IMR-90 (cell line): Measurements from ENCODE around the gene PTP4A2. TPM values are rescaled to one million over a fixed set of nuclear protein-coding genes. Genes with fewer than 3 reads are reported as not detected.

Source experiments
- ATAC-seq: fragments of 200-7000 bp; cut with Tn5 transposase; 2 replicates; pipeline ENCODE4 v1.9.1; 2020; ENCODE audit warnings: low read depth, mild to moderate bottlenecking, moderate library complexity
- BruUV-seq: library from RNA; stranded (reverse); fragments of 400-500 nt; replicated peaks from 2 replicates; lab custom pipeline; 2021; lab: Mats Ljungman, UMichigan
- CTCF ChIA-PET: fragments of 300-600 bp; formaldehyde crosslinking; extraction: SDS; loops from one replicate; lab custom pipeline; 2021; ENCODE audit warnings: antibody characterized with exemption; lab: Yijun Ruan, JAX
- POLR2A ChIA-PET: fragments of 300-600 bp; sonication (Branson Sonifier 250); formaldehyde crosslinking; loops from one replicate; lab custom pipeline; 2022; ENCODE audit warnings: antibody characterized with exemption; ENCODE audit not compliant: unreplicated experiment; lab: Charles Lee
- DNase-seq: peaks from one replicate; pipeline ENCODE4 v3.0.0; 2013
- H2AFZ ChIP-seq: replicated peaks from 2 replicates; pipeline ENCODE3; 2013; ENCODE audit warnings: low read length, mild to moderate bottlenecking; ENCODE audit not compliant: poor library complexity
- H2AK5ac ChIP-seq: 2 replicates; pipeline ENCODE4 v1.6.1; 2013; ENCODE audit warnings: low read depth, low read length, inconsistent platforms
- H2AK9ac ChIP-seq: replicated peaks from 2 replicates; pipeline ENCODE3; 2013; ENCODE audit warnings: mild to moderate bottlenecking, low read depth, low read length, moderate library complexity; ENCODE audit not compliant: poor library complexity
- H2BK120ac ChIP-seq: 2 replicates; pipeline ENCODE4 v1.6.1; 2013; ENCODE audit warnings: low read depth, low read length, inconsistent platforms
- H2BK15ac ChIP-seq: 3 replicates; pipeline ENCODE4 v1.6.1; 2013; ENCODE audit warnings: low read depth, low read length, inconsistent platforms
- H2BK20ac ChIP-seq: 2 replicates; pipeline ENCODE4 v1.6.1; 2013; ENCODE audit warnings: low read depth, mild to moderate bottlenecking, inconsistent platforms, low read length, moderate library complexity
- H2BK5ac ChIP-seq: 2 replicates; pipeline ENCODE4 v1.6.1; 2013; ENCODE audit warnings: mild to moderate bottlenecking, low read depth, low read length, inconsistent platforms; ENCODE audit not compliant: poor library complexity, severe bottlenecking
- H3K14ac ChIP-seq: replicated peaks from 2 replicates; pipeline ENCODE4 v1.6.1; 2013; ENCODE audit warnings: low read depth, low read length, inconsistent platforms
- H3K18ac ChIP-seq: 2 replicates; pipeline ENCODE4 v1.6.1; 2013; ENCODE audit warnings: low read depth, low read length, control low read depth
- H3K23ac ChIP-seq: 2 replicates; pipeline ENCODE4 v1.6.1; 2013; ENCODE audit warnings: low read depth, low read length, inconsistent platforms
- H3K27ac ChIP-seq: 2 replicates; pipeline ENCODE4 v1.5.1; 2013; ENCODE audit warnings: mild to moderate bottlenecking, control low read depth, low read length; ENCODE audit not compliant: insufficient read depth
- H3K27me3 ChIP-seq: 2 replicates; pipeline ENCODE4 v1.6.1; 2013; ENCODE audit warnings: low read length; ENCODE audit not compliant: control insufficient read depth, insufficient read depth
- H3K36me3 ChIP-seq: 2 replicates; pipeline ENCODE4 v1.6.1; 2013; ENCODE audit warnings: low read length, mixed read lengths; ENCODE audit not compliant: control insufficient read depth, insufficient read depth
- H3K4ac ChIP-seq: 2 replicates; pipeline ENCODE4 v1.6.1; 2013; ENCODE audit warnings: low read depth, low read length, inconsistent platforms
- H3K4me1 ChIP-seq: 2 replicates; pipeline ENCODE4 v1.6.1; 2013; ENCODE audit warnings: low read length, mixed read lengths; ENCODE audit not compliant: control insufficient read depth, insufficient read depth
- H3K4me2 ChIP-seq: 2 replicates; pipeline ENCODE4 v1.6.1; 2013; ENCODE audit warnings: low read depth, mild to moderate bottlenecking, control low read depth, low read length, moderate library complexity
- H3K4me3 ChIP-seq: 2 replicates; pipeline ENCODE4 v1.5.1; 2013; ENCODE audit warnings: low read depth, mild to moderate bottlenecking, control low read depth, low read length, moderate library complexity; ENCODE audit not compliant: insufficient read depth
- H3K56ac ChIP-seq: 2 replicates; pipeline ENCODE4 v1.6.1; 2013; ENCODE audit warnings: low read length, inconsistent platforms; ENCODE audit not compliant: insufficient read depth; ENCODE audit errors: extremely low read depth
- H3K79me1 ChIP-seq, 2 experiments: 2 replicates each; pipeline ENCODE4 v1.6.1; 2013; ENCODE audit warnings: low read length in 2 of 2, inconsistent platforms in 1 of 2, low read depth in 1 of 2
- H3K9ac ChIP-seq: 2 replicates; pipeline ENCODE4 v1.6.1; 2013; ENCODE audit warnings: low read depth, low read length, control low read depth
- H3K9me1 ChIP-seq: 2 replicates; pipeline ENCODE4 v1.6.1; 2013; ENCODE audit warnings: low read length, inconsistent platforms; ENCODE audit not compliant: insufficient read depth
- H3K9me3 ChIP-seq: 2 replicates; pipeline ENCODE4 v1.6.1; 2013; ENCODE audit warnings: low read length; ENCODE audit not compliant: control insufficient read depth, insufficient read depth
- H4K20me1 ChIP-seq: 2 replicates; pipeline ENCODE4 v1.6.1; 2013; ENCODE audit warnings: low read length, inconsistent platforms; ENCODE audit not compliant: insufficient read depth
- H4K5ac ChIP-seq: 2 replicates; pipeline ENCODE4 v1.6.1; 2013; ENCODE audit warnings: mild to moderate bottlenecking, low read depth, low read length, control low read depth
- H4K8ac ChIP-seq, 2 experiments: 2 replicates each; pipeline ENCODE4 v1.6.1; 2013; ENCODE audit warnings: low read depth in 2 of 2, low read length in 2 of 2, control low read depth in 1 of 2, inconsistent platforms in 1 of 2
- H4K91ac ChIP-seq: 2 replicates; pipeline ENCODE4 v1.6.1; 2013; ENCODE audit warnings: low read depth, low read length, inconsistent platforms; ENCODE audit not compliant: insufficient read depth
- CEBPB ChIP-seq: IDR thresholded peaks from 2 replicates; pipeline ENCODE4 v1.6.1; 2012; ENCODE audit warnings: low read depth, low read length, improper control_type of control experiment
- MAFK ChIP-seq: IDR thresholded peaks from 2 replicates; pipeline ENCODE4 v1.6.1; 2012; ENCODE audit warnings: low read depth, low read length, improper control_type of control experiment
- NFE2L2 ChIP-seq: fragments of 150-350 bp; IDR thresholded peaks from 2 replicates; pipeline ENCODE4 v1.6.1; 2016; ENCODE audit warnings: low read depth, mild to moderate bottlenecking, low read length
- WGBS, 2 experiments: methylation state at CpG; one replicate each; pipeline versions ENCODE4 v1.1.5 to v1.1.7; 2013; ENCODE audit warnings: missing lambda C conversion rate in 2 of 2; ENCODE audit not compliant: insufficient read length in 1 of 2; ENCODE audit errors: extremely low coverage in 2 of 2; 5-methylcytosine and 5-hydroxymethylcytosine counted together
- dilution Hi-C: fragments of 300-500 bp; cut with HindIII; formaldehyde crosslinking; loops from one replicate; pipeline ENCODE4 v1.14.3; 2018; ENCODE audit warnings: low sequenced_read_pairs; ENCODE audit not compliant: unreplicated experiment
- in situ Hi-C: fragments of 300-500 bp; cut with MboI; formaldehyde crosslinking; loops from 3 replicates; pipeline ENCODE4 v1.14.3; 2019; ENCODE audit warnings: low sequenced_read_pairs, inconsistent platforms, mixed read lengths
- intact Hi-C: fragments of 100-400 bp; cut with micrococcal nuclease; formaldehyde crosslinking; loops from 2 replicates; pipeline ENCODE4 v1.10.0; 2022
- polyA plus RNA-seq, 3 experiments: library from polyadenylated mRNA; depleted of rRNA; stranded (reverse); fragments of >200 nt; gene quantifications; 2 replicates each; pipeline ENCODE4 v1.2.3, GENCODE V29; 2012; ENCODE audit warnings: low replicate concordance in 1 of 3
- total RNA-seq: library from RNA; depleted of rRNA; stranded (reverse); fragments of >200 nt; gene quantifications from 2 replicates; pipeline ENCODE4 v1.2.3, GENCODE V29; 2012
- TF ChIP-seq, protein P1 (sequence below): conservative IDR thresholded peaks from 2 replicates; pipeline ENCODE4 v1.5.1; 2012; ENCODE audit warnings: mild to moderate bottlenecking, low read depth, low read length, improper control_type of control experiment

The PTP4A2 gene
- total and polyA plus RNA-seq, 2 of the 4 experiments (the other 2 are of a cell fraction): 135 to 328 TPM

DNA sequence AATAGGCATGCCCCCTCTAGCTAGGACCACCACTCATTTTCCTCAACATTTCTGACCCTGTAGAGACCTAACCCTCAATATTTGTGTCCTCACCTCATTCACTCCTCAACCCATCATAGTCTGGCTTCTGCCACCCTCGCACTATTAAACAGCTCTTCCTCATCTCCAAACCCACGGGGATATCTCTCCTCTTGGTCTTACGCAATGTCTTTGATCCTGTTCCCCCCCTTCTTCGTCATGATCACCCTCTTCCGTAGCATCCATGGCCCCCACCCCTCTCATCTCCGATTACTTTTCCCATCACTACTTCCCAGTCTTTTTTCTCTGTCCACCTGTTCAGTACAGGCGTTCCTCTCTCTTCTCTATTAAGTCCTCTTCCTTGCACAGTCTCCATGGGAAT is 70.6 kb downstream of the PTP4A2 start:
- intact Hi-C loops: no loop called here
- no peak overlapping the region for H3K14ac ChIP-seq
- no peak overlapping the region for H3K9ac ChIP-seq
- no peak overlapping the region for H4K5ac ChIP-seq
- H2AK9ac ChIP-seq: no peak overlapping the region
- no peak overlapping the region for H2AFZ ChIP-seq
- POLR2A ChIA-PET: no interaction called here
- ATAC-seq (no peak), DNase-seq (no peak)
- WGBS, 2 experiments: 63% methylated on average over 5 of the region's 7 CpGs; no CpG with 5 or more reads in 1 of the 2 experiments
- no peaks in the 10 kb centered on the region for H3K9me3 ChIP-seq
- dilution Hi-C loops: no loop called here
- no peak overlapping the region for H3K4ac ChIP-seq
- H2BK5ac ChIP-seq: no peak overlapping the region
- H3K23ac ChIP-seq: no peak overlapping the region
- H3K9me1 ChIP-seq: no peaks in the 10 kb centered on the region
- H3K4me3 ChIP-seq: no peak overlapping the region
- TF ChIP-seq, protein P1, sequence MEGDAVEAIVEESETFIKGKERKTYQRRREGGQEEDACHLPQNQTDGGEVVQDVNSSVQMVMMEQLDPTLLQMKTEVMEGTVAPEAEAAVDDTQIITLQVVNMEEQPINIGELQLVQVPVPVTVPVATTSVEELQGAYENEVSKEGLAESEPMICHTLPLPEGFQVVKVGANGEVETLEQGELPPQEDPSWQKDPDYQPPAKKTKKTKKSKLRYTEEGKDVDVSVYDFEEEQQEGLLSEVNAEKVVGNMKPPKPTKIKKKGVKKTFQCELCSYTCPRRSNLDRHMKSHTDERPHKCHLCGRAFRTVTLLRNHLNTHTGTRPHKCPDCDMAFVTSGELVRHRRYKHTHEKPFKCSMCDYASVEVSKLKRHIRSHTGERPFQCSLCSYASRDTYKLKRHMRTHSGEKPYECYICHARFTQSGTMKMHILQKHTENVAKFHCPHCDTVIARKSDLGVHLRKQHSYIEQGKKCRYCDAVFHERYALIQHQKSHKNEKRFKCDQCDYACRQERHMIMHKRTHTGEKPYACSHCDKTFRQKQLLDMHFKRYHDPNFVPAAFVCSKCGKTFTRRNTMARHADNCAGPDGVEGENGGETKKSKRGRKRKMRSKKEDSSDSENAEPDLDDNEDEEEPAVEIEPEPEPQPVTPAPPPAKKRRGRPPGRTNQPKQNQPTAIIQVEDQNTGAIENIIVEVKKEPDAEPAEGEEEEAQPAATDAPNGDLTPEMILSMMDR: no peak
- no peak for TF ChIP-seq NFE2L2
- TF ChIP-seq MAFK: no peak
- peak; percentile 75 for TF ChIP-seq CEBPB
- no peak overlapping the region for H3K4me2 ChIP-seq
- H2BK15ac ChIP-seq: no peak overlapping the region
- no peak overlapping the region for H3K56ac ChIP-seq
- no peak overlapping the region for H2AK5ac ChIP-seq
- H4K8ac ChIP-seq: no peak overlapping the region
- H4K20me1 ChIP-seq: no peaks in the 10 kb centered on the region
- no TSS peak for BruUV-seq
- no peaks in the 10 kb centered on the region for H3K79me1 ChIP-seq
- CTCF ChIA-PET: no interaction called here
- H2BK20ac ChIP-seq: no peak overlapping the region
- no peaks in the 10 kb centered on the region for H3K4me1 ChIP-seq
- no peak overlapping the region for H3K27ac ChIP-seq
- H3K36me3 ChIP-seq: no peaks in the 10 kb centered on the region
- in situ Hi-C loops: no loop called here
- no peak overlapping the region for H2BK120ac ChIP-seq
- no peak overlapping the region for H4K91ac ChIP-seq
- H3K18ac ChIP-seq: no peak overlapping the region
- H3K27me3 ChIP-seq: peaks cover 3% of the 10 kb centered on the region; the same call in 1 of the 2 replicates
